Esophagus muscularis mucosa (tissue), 4 donors: ENCODE results near the gene KRT80. TPM values are rescaled to one million over a fixed set of nuclear protein-coding genes. Genes with fewer than 3 reads are reported as not detected.

Experiments
- DNase-seq: peaks from one replicate; pipeline ENCODE4 v3.0.0-alpha.2; 2017; ENCODE audit errors: extremely low spot score
- H3K27ac ChIP-seq, 4 donors: fragments of 200-600 bp; sonication (generic); replicated peaks in 1 of 4; 1 replicate in 3 of 4; 2 replicates in 1 of 4; pipeline ENCODE4 v1.5.1; 2016 to 2019; ENCODE audit warnings: mild to moderate bottlenecking in 1 of 4
- H3K27me3 ChIP-seq, 4 donors: fragments of 200-600 bp; sonication (generic); one replicate each; pipeline versions ENCODE4 v1.5.1 to v1.6.0; 2016 to 2019
- H3K36me3 ChIP-seq, 4 donors: fragments of 200-600 bp; sonication (generic); one replicate each; pipeline ENCODE4 v1.5.1; 2016 to 2019
- H3K4me1 ChIP-seq, 4 donors: fragments of 200-600 bp; sonication (generic); one replicate each; pipeline ENCODE4 v1.5.1; 2016 to 2019
- H3K4me3 ChIP-seq, 4 donors: fragments of 200-600 bp; sonication (generic); 1 replicate in 2 of 4; 2 replicates in 2 of 4; pipeline ENCODE4 v1.5.1; 2016 to 2019; ENCODE audit warnings: mild to moderate bottlenecking in 4 of 4, moderate library complexity in 1 of 4
- H3K9me3 ChIP-seq, 4 donors: fragments of 200-600 bp; sonication (generic); 1 replicate in 3 of 4; 2 replicates in 1 of 4; pipeline ENCODE4 v1.5.1; 2016 to 2019
- EP300 ChIP-seq: sonication (generic); formaldehyde crosslinking; IDR thresholded peaks from one replicate; pipeline ENCODE4 v1.6.1; 2017; ENCODE audit warnings: antibody characterized with exemption
- POLR2A ChIP-seq: fragments of 450-650 bp; IDR thresholded peaks from one replicate; pipeline ENCODE4 v1.6.1; 2017; ENCODE audit warnings: antibody characterized with exemption, moderate library complexity, mild to moderate bottlenecking, low read depth
- POLR2AphosphoS5 ChIP-seq, 2 donors: sonication (generic); formaldehyde crosslinking; IDR thresholded peaks; one replicate each; pipeline ENCODE4 v1.6.1; 2017; ENCODE audit warnings: antibody characterized with exemption in 2 of 2
- WGBS: methylation state at CpG from one replicate; pipeline ENCODE4 v1.1.5; 2018; 5-methylcytosine and 5-hydroxymethylcytosine counted together
- intact Hi-C: fragments of 100-400 bp; cut with DNase I; formaldehyde crosslinking; loops from one replicate; pipeline ENCODE4 v1.15.1; 2023
- total RNA-seq, 4 donors: library from RNA; depleted of rRNA; stranded (reverse); fragments of >200 nt; gene quantifications; one replicate each; pipeline versions ENCODE4 v1.1.0 to v1.2.1, GENCODE V29; 2016
- TF ChIP-seq, protein P1 (sequence below), 3 experiments: fragments of 200-600 bp in 2 of 3; fragments of 450-650 bp in 1 of 3; sonication (generic) in 2 of 3; IDR thresholded peaks; one replicate each; pipeline ENCODE4 v1.5.1; 2017 to 2019; ENCODE audit warnings: antibody characterized with exemption in 3 of 3, mild to moderate bottlenecking in 2 of 3, moderate library complexity in 1 of 3

The KRT80 gene
- total RNA-seq, 4 donors from 2014 or later: 0.11 TPM; not detected in 3

DNA sequence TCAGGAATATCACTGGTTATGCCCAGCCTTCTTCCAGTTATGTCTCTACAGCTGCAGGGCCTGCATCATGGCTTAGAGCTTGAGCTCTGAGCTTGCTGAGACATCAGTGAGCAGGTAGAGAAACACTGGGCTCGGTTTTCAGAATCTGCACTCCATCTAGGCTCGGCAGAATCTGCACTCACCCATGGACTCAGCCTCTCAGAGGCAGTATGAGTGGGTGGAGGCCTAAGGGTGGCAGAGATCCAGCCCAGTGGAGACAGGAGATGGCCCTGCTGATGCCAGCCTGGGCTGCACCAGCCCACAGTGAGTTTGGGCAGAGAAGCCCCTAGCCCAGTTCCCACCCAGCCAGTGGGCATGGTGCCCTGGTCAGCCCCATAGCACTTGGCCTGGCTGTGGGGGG is 12.8 kb downstream of the KRT80 start:
- H3K9me3 ChIP-seq: no peaks in the 10 kb centered on the region
- no peak for DNase-seq
- TF ChIP-seq POLR2AphosphoS5 (IDR thresholded peaks at IDR 0.05) (no peak), POLR2A (no peak), EP300 (no peak)
- TF ChIP-seq, protein P1, sequence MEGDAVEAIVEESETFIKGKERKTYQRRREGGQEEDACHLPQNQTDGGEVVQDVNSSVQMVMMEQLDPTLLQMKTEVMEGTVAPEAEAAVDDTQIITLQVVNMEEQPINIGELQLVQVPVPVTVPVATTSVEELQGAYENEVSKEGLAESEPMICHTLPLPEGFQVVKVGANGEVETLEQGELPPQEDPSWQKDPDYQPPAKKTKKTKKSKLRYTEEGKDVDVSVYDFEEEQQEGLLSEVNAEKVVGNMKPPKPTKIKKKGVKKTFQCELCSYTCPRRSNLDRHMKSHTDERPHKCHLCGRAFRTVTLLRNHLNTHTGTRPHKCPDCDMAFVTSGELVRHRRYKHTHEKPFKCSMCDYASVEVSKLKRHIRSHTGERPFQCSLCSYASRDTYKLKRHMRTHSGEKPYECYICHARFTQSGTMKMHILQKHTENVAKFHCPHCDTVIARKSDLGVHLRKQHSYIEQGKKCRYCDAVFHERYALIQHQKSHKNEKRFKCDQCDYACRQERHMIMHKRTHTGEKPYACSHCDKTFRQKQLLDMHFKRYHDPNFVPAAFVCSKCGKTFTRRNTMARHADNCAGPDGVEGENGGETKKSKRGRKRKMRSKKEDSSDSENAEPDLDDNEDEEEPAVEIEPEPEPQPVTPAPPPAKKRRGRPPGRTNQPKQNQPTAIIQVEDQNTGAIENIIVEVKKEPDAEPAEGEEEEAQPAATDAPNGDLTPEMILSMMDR (IDR thresholded peaks at IDR 0.05): no peak
- no peak overlapping the region for H3K27ac ChIP-seq
- no peaks in the 10 kb centered on the region for H3K27me3 ChIP-seq
- no peak overlapping the region for H3K4me3 ChIP-seq
- intact Hi-C loops: no loop called here
- H3K36me3 ChIP-seq: no peaks in the 10 kb centered on the region
- WGBS: 73% methylated on average over 2 of the region's 2 CpGs
- H3K4me1 ChIP-seq: peaks cover 15 to 24% (median 23%) of the 10 kb centered on the region in 4 donors

DNA sequence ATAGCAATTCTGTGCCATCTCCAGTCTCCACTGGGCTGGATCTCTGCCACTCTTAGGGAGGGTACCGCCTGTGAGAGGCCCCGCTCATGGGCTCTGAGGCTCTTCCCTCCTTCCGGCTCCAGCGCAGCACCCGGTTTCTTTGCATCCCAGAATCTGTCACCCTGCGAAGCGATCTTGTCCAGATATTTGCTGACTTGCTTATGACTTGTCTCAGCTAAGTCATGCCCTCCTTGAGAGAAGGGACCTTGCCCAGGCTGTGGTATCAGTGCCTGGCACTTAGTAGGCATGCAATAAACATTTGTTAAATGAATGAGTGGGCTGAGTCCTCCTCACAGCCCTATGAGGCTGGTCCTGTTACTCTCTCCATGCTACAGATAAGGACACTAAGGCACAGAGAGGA is 13.4 kb downstream of the KRT80 start:
- TF ChIP-seq, protein P1 (IDR thresholded peaks at IDR 0.05): no peak
- TF ChIP-seq POLR2AphosphoS5 (IDR thresholded peaks at IDR 0.05): no peak
- TF ChIP-seq POLR2A: no peak
- TF ChIP-seq EP300: no peak
- DNase-seq: no peak
- H3K4me1 ChIP-seq: peaks cover 13 to 21% (median 19%) of the 10 kb centered on the region in 4 donors
- WGBS: 90% methylated on average over 7 of the region's 7 CpGs
- no peaks in the 10 kb centered on the region for H3K27me3 ChIP-seq
- no peaks in the 10 kb centered on the region for H3K36me3 ChIP-seq
- H3K9me3 ChIP-seq: no peaks in the 10 kb centered on the region
- no peak overlapping the region for H3K27ac ChIP-seq
- H3K4me3 ChIP-seq: no peak overlapping the region
- intact Hi-C loops: no loop called here

DNA sequence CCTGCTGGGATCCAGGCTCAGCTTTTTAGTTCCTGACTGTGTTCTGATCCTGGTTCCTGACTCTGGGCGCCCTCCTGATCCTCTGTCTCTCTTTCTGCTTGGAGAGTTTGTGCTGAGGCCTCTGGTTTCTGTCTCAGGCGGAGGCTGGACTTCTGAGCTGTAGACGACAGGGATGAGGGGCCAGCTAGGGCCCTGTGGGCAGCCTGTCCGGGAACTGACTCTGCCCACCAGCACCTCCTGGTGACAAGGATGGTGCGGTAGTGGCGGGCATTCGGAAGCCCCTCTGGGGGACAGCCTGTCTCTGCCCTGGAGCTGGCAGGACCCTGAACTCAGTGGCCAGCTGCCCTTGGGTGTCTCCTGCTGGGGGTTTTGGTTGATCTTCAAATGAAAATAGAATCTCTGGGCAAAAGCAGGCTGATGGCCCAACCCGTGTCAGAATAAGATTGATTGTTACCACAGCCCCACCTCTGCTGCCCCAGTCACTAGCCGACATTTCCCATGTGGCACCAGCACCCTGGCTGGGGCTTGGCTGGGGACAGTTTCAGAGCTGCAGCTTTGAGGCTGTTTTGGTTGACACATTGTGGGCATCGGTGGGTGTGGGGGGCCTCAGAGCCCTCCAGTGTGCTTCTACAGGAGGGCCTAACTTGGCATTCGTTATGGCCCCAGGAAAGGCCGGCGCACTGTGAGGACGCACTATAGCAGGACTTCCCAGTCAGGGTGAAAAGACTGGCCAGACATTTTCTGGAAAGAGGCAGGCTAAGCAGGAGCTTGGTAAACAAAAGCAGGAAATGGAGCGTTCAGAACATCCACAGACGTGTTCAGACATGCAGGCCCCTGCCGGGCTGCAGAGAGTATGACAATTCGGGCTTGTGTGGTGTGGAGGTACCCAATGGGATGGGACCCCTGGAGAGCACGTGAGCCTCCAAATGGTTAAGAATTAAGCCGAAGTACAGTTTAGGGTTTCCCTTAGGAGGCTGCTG is 16.2 kb downstream of the KRT80 start:
- TF ChIP-seq, protein P1 (IDR thresholded peaks at IDR 0.05): peak in 1 of 3 experiments; percentile 17
- TF ChIP-seq POLR2AphosphoS5 (IDR thresholded peaks at IDR 0.05): no peak
- TF ChIP-seq POLR2A: no peak
- no peak for TF ChIP-seq EP300
- Histone ChIP-seq H3K27ac (peak overlapping the region in 2 of 4 donors; percentile 3 to 41), H3K27me3 (no peaks in the 10 kb centered on the region), H3K4me3 (no peak overlapping the region), H3K36me3 (no peaks in the 10 kb centered on the region), H3K4me1 (peaks cover 7 to 16% (median 12%) of the 10 kb centered on the region in 4 donors), H3K9me3 (no peaks in the 10 kb centered on the region)
- no peak for DNase-seq
- intact Hi-C loops: no loop called here
- WGBS: 64% methylated on average over 14 of the region's 20 CpGs

DNA sequence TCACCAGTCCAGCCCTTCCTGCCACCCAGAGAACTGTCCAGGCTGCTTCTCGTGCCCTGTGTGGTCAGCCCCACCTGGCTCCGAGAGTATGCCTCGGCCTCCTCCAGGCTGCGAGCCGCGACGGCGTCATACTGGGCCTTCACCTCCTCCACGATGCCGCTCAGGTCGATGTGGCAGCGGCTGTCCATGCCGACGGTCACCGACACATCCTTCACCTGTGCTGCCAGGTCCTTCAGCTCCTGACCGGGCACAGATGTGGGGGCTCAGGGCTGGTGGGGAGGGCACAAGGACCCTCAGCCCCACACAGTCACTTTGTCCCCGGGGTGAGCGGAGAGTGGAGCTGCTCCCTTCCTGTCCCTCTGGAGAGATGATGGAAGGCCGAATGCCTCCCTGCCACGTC is 18.3 kb downstream of the KRT80 start:
- H3K4me3 ChIP-seq: no peak overlapping the region
- H3K27ac ChIP-seq: no peak overlapping the region
- no peak for TF ChIP-seq EP300
- no peak for TF ChIP-seq POLR2AphosphoS5 (IDR thresholded peaks at IDR 0.05)
- TF ChIP-seq, protein P1 (IDR thresholded peaks at IDR 0.05): no peak
- no peak for TF ChIP-seq POLR2A
- intact Hi-C loops: no loop called here
- no peaks in the 10 kb centered on the region for H3K9me3 ChIP-seq
- peaks cover 5 to 13% (median 12%) of the 10 kb centered on the region in 4 donors for H3K4me1 ChIP-seq
- no peaks in the 10 kb centered on the region for H3K27me3 ChIP-seq
- no peaks in the 10 kb centered on the region for H3K36me3 ChIP-seq
- DNase-seq: no peak
- WGBS: 97% methylated on average over 6 of the region's 20 CpGs
